Peyer's patch (tissue), 4 donors: Measurements from ENCODE around the gene PACSIN1.

Source experiments
- POLR2A ChIP-seq, 2 donors: fragments of 450-650 bp; IDR thresholded peaks; one replicate each; pipeline ENCODE4 v1.5.1; 2017; ENCODE audit warnings: antibody characterized with exemption in 2 of 2, mild to moderate bottlenecking in 2 of 2, moderate library complexity in 2 of 2
- TF ChIP-seq, protein P1 (sequence below), 6 experiments: fragments of 450-650 bp in 4 of 6; fragments of 200-600 bp in 2 of 6; sonication (generic) in 1 of 6; IDR thresholded peaks; one replicate each; pipeline ENCODE4 v1.5.1; 2017 to 2019; ENCODE audit warnings: antibody characterized with exemption in 6 of 6, mild to moderate bottlenecking in 3 of 6, moderate library complexity in 1 of 6

- TF ChIP-seq, protein P1, sequence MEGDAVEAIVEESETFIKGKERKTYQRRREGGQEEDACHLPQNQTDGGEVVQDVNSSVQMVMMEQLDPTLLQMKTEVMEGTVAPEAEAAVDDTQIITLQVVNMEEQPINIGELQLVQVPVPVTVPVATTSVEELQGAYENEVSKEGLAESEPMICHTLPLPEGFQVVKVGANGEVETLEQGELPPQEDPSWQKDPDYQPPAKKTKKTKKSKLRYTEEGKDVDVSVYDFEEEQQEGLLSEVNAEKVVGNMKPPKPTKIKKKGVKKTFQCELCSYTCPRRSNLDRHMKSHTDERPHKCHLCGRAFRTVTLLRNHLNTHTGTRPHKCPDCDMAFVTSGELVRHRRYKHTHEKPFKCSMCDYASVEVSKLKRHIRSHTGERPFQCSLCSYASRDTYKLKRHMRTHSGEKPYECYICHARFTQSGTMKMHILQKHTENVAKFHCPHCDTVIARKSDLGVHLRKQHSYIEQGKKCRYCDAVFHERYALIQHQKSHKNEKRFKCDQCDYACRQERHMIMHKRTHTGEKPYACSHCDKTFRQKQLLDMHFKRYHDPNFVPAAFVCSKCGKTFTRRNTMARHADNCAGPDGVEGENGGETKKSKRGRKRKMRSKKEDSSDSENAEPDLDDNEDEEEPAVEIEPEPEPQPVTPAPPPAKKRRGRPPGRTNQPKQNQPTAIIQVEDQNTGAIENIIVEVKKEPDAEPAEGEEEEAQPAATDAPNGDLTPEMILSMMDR (IDR thresholded peaks at IDR 0.05), result no peak
- no peak for TF ChIP-seq POLR2A (IDR thresholded peaks at IDR 0.05)
These were observed 106.7 kb downstream of the PACSIN1 start for GRCh38 chr6:34572585-34572984.
